HG02571 (cell line): ENCODE measurements around the gene TIPIN.
"Not testable (repeated sequence)": the region's sequence is repeated elsewhere in the genome, so short reads cannot be mapped to it uniquely, and the experiment has no call there.

Experiments
- ATAC-seq: cut with Tn5 transposase; IDR thresholded peaks from one replicate; pipeline ENCODE4 v1.9.1; 2021; ENCODE audit warnings: mild to moderate bottlenecking, moderate library complexity; ENCODE audit not compliant: unreplicated experiment

The TIPIN gene

GRCh38 chr15:66386204-66387123 is 30.0 kb upstream of the TIPIN start, which contains the start of gene MAP2K1:
MAP2K1 (plus strand) TSS chr15:66386912; CDS start chr15:66387348, 436 bp downstream.
- peak; percentile 83 for ATAC-seq

- not testable (repeated sequence) for ATAC-seq
These were observed 24.9 kb upstream of the TIPIN start for GRCh38 chr15:66381376-66381775.

GRCh38 chr15:66378814-66379430 is 22.4 kb upstream of the TIPIN start:
- no peak for ATAC-seq

- no peak for ATAC-seq
These were observed 17.7 kb upstream of the TIPIN start for GRCh38 chr15:66374179-66374578.

GRCh38 chr15:66369773-66370651 is 13.5 kb upstream of the TIPIN start:
- ATAC-seq: no peak

GRCh38 chr15:66364944-66365528 is 8.6 kb upstream of the TIPIN start:
- no peak for ATAC-seq

- no peak for ATAC-seq
These were observed 6.3 kb upstream of the TIPIN start for GRCh38 chr15:66362776-66363175.

- ATAC-seq: not testable (repeated sequence)
These were observed 5.4 kb upstream of the TIPIN start for GRCh38 chr15:66361745-66362460.

- ATAC-seq: no peak
These were observed 3.3 kb upstream of the TIPIN start for GRCh38 chr15:66359740-66360139.

- peak; percentile 4 for ATAC-seq
These were observed 467 bp downstream of the TIPIN start for GRCh38 chr15:66356077-66356358.

- ATAC-seq: not testable (repeated sequence)
These were observed 8.0 kb downstream of the TIPIN start for GRCh38 chr15:66348530-66348929.

- ATAC-seq: no peak
These were observed 27.7 kb downstream of the TIPIN start for GRCh38 chr15:66328771-66329170.

GRCh38 chr15:66327736-66328135 is 28.7 kb downstream of the TIPIN start:
- ATAC-seq: no peak

GRCh38 chr15:66326051-66326450 is 30.4 kb downstream of the TIPIN start:
- ATAC-seq: no peak

GRCh38 chr15:66323312-66323928 is 33.1 kb downstream of the TIPIN start:
- no peak for ATAC-seq

- ATAC-seq: no peak
These were observed 44.3 kb downstream of the TIPIN start for GRCh38 chr15:66312144-66312543.

GRCh38 chr15:66310786-66311185 is 45.7 kb downstream of the TIPIN start:
- ATAC-seq: no peak

GRCh38 chr15:66309828-66310227 is 46.7 kb downstream of the TIPIN start:
- ATAC-seq: no peak

GRCh38 chr15:66308531-66308930 is 48.0 kb downstream of the TIPIN start:
- ATAC-seq: no peak

GRCh38 chr15:66306381-66306780 is 50.1 kb downstream of the TIPIN start:
- ATAC-seq: no peak
